ENCODE measurements around the gene AAGAB.

AAGAB gene

DNA sequence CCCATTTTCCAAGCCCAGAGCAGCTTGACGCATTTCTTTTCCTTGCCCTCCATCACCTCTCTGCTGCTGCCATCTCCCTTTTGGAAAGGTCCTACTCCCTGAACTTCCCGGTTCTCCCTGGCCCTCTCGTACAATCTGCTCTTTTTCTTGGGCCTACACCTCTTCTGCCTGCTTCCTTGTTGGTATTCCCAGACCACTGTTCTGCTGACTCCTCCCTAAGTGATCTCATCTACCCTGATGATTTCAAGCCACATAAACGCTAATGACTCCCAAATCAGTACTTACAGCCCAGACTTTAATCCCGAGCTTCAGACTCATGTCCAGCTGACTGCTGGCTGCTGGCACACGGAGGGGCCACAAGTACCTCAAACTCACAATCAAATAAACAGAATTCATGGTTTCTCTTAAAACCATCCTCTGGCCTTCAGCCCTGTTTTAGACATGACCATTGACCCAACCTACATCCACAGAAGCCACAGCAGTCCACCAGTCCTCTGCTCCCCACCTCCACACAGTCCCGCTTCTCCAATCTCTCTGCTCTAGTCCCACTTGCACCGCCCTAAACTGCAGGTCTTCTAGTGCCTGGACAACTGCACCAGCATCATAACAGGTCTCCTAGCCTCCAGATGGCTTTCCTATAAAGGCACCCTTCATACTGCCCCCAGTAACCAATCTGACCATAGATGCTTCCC, 57.6 kb downstream of the AAGAB start (continued):
- TF ChIP-seq, protein P1, sequence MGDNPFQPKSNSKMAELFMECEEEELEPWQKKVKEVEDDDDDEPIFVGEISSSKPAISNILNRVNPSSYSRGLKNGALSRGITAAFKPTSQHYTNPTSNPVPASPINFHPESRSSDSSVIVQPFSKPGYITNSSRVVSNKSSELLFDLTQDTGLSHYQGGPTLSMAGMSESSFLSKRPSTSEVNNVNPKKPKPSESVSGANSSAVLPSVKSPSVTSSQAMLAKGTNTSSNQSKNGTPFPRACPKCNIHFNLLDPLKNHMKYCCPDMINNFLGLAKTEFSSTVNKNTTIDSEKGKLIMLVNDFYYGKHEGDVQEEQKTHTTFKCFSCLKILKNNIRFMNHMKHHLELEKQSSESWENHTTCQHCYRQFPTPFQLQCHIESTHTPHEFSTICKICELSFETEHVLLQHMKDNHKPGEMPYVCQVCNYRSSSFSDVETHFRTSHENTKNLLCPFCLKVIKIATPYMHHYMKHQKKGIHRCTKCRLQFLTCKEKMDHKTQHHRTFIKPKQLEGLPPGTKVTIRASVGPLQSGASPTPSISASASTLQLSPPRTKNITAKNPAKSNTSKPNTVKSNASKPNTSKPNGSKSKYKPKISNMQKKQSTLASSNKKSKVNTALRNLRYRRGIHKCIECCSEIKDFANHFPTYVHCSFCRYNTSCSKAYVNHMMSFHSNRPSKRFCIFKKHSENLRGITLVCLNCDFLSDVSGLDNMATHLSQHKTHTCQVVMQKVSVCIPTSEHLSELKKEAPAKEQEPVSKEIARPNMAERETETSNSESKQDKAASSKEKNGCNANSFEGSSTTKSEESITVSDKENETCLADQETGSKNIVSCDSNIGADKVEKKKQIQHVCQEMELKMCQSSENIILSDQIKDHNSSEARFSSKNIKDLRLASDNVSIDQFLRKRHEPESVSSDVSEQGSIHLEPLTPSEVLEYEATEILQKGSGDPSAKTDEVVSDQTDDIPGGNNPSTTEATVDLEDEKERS (tag by site-specific recombination; IDR thresholded peaks at IDR 0.05): no peak
- TF ChIP-seq ZNF174 (tag by site-specific recombination; IDR thresholded peaks at IDR 0.05) (no peak), INSM2 (tag by site-specific recombination; IDR thresholded peaks at IDR 0.05) (no peak; the same call in 1 of the 2 replicates), ZBTB6 (tag by site-specific recombination; IDR thresholded peaks at IDR 0.05) (no peak), SETDB1 (IDR thresholded peaks at IDR 0.05; ENCODE audit: insufficient read length, low read length) (no peak), ZNF488 (tag by site-specific recombination; IDR thresholded peaks at IDR 0.05) (no peak), ZNF791 (tag by site-specific recombination; IDR thresholded peaks at IDR 0.05) (no peak), ZNF530 (tag by site-specific recombination; IDR thresholded peaks at IDR 0.05; ENCODE audit: low read depth) (no peak), ZNF112 (tag by site-specific recombination; IDR thresholded peaks at IDR 0.05) (no peak), KLF7 (tag by site-specific recombination; IDR thresholded peaks at IDR 0.05; ENCODE audit: borderline replicate concordance) (no peak), ZSCAN16 (tag by site-specific recombination; IDR thresholded peaks at IDR 0.05) (no peak), ZNF169 (tag by site-specific recombination; IDR thresholded peaks at IDR 0.05) (no peak), MYNN (tag by site-specific recombination; IDR thresholded peaks at IDR 0.05; ENCODE audit: borderline replicate concordance) (0 out of 2 replicates have a peak, but pooled peaks have one; percentile 18), ZNF555 (tag by site-specific recombination; conservative IDR thresholded peaks at IDR 0.05) (no peak), GLIS2 (tag by site-specific recombination; IDR thresholded peaks at IDR 0.05) (no peak), ZNF610 (tag by site-specific recombination; IDR thresholded peaks at IDR 0.05; ENCODE audit: borderline replicate concordance) (no peak), IKZF3 (tag by site-specific recombination; IDR thresholded peaks at IDR 0.05) (no peak), ZNF335 (tag by site-specific recombination; conservative IDR thresholded peaks at IDR 0.05) (peak; percentile 71), RBAK (tag by site-specific recombination; IDR thresholded peaks at IDR 0.05) (no peak), ZNF521 (tag by site-specific recombination; IDR thresholded peaks at IDR 0.05) (no peak), GFI1B (tag by site-specific recombination; IDR thresholded peaks at IDR 0.05) (no peak; the same call in 1 of the 2 replicates), PRDM4 (tag by site-specific recombination; IDR thresholded peaks at IDR 0.05) (no peak), ZNF157 (tag by site-specific recombination; IDR thresholded peaks at IDR 0.05) (no peak), ZNF433 (tag by site-specific recombination; IDR thresholded peaks at IDR 0.05; ENCODE audit: low read depth) (no peak), ZNF341 (tag by site-specific recombination; IDR thresholded peaks at IDR 0.05; ENCODE audit: low read depth) (no peak)
- TF ChIP-seq, protein P2, sequence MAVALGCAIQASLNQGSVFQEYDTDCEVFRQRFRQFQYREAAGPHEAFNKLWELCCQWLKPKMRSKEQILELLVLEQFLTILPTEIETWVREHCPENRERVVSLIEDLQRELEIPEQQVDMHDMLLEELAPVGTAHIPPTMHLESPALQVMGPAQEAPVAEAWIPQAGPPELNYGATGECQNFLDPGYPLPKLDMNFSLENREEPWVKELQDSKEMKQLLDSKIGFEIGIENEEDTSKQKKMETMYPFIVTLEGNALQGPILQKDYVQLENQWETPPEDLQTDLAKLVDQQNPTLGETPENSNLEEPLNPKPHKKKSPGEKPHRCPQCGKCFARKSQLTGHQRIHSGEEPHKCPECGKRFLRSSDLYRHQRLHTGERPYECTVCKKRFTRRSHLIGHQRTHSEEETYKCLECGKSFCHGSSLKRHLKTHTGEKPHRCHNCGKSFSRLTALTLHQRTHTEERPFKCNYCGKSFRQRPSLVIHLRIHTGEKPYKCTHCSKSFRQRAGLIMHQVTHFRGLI (tag by site-specific recombination; IDR thresholded peaks at IDR 0.05): no peak
- TF ChIP-seq, protein P3, sequence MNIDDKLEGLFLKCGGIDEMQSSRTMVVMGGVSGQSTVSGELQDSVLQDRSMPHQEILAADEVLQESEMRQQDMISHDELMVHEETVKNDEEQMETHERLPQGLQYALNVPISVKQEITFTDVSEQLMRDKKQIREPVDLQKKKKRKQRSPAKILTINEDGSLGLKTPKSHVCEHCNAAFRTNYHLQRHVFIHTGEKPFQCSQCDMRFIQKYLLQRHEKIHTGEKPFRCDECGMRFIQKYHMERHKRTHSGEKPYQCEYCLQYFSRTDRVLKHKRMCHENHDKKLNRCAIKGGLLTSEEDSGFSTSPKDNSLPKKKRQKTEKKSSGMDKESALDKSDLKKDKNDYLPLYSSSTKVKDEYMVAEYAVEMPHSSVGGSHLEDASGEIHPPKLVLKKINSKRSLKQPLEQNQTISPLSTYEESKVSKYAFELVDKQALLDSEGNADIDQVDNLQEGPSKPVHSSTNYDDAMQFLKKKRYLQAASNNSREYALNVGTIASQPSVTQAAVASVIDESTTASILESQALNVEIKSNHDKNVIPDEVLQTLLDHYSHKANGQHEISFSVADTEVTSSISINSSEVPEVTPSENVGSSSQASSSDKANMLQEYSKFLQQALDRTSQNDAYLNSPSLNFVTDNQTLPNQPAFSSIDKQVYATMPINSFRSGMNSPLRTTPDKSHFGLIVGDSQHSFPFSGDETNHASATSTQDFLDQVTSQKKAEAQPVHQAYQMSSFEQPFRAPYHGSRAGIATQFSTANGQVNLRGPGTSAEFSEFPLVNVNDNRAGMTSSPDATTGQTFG (tag by site-specific recombination; IDR thresholded peaks at IDR 0.05; ENCODE audit: borderline replicate concordance): no peak
